SKM-1 (cell line): Measurements from ENCODE around the gene DNAI2.
"Not testable (repeated sequence)": the region's sequence is repeated elsewhere in the genome, so short reads cannot be mapped to it uniquely, and the experiment has no call there.

Experiments used
- DNase-seq: peaks from one replicate; lab custom pipeline; 2025; ENCODE audit not compliant: unreplicated experiment; lab: John Stamatoyannopoulos, UW

The DNAI2 gene

GRCh38 chr17:74274709-74275340 is 791 bp downstream of the DNAI2 start:
- DNase-seq, result peak; percentile 45

GRCh38 chr17:74276051-74276476 is 2.0 kb downstream of the DNAI2 start:
- DNase-seq, result no peak

- peak; percentile 8 for DNase-seq
These were observed 2.5 kb downstream of the DNAI2 start for GRCh38 chr17:74276541-74277009.

GRCh38 chr17:74277935-74278334 is 3.9 kb downstream of the DNAI2 start:
- no peak for DNase-seq

GRCh38 chr17:74279617-74280016 is 5.6 kb downstream of the DNAI2 start:
- DNase-seq, result not testable (repeated sequence)

GRCh38 chr17:74280093-74280513 is 6.1 kb downstream of the DNAI2 start:
- no peak for DNase-seq

- DNase-seq, result no peak
These were observed 7.8 kb downstream of the DNAI2 start for GRCh38 chr17:74281799-74282198.

GRCh38 chr17:74282274-74282586 is 8.2 kb downstream of the DNAI2 start:
- not testable (repeated sequence) for DNase-seq

GRCh38 chr17:74282587-74283370 is 8.7 kb downstream of the DNAI2 start:
- DNase-seq, result no peak

- DNase-seq, result no peak
These were observed 9.3 kb downstream of the DNAI2 start for GRCh38 chr17:74283371-74283673.

GRCh38 chr17:74287031-74287602 is 13.1 kb downstream of the DNAI2 start:
- no peak for DNase-seq

GRCh38 chr17:74288785-74289184 is 14.8 kb downstream of the DNAI2 start:
- no peak for DNase-seq

GRCh38 chr17:74289688-74290087 is 15.7 kb downstream of the DNAI2 start:
- no peak for DNase-seq

GRCh38 chr17:74290340-74290739 is 16.3 kb downstream of the DNAI2 start:
- no peak for DNase-seq

GRCh38 chr17:74292495-74292894 is 18.5 kb downstream of the DNAI2 start:
- DNase-seq, result no peak

- DNase-seq, result no peak
These were observed 21.9 kb downstream of the DNAI2 start for GRCh38 chr17:74295625-74296547.

- DNase-seq, result peak; percentile 31
These were observed 22.5 kb downstream of the DNAI2 start for GRCh38 chr17:74296548-74296936.

GRCh38 chr17:74297941-74298340 is 23.9 kb downstream of the DNAI2 start:
- no peak for DNase-seq

- DNase-seq, result no peak
These were observed 24.7 kb downstream of the DNAI2 start for GRCh38 chr17:74298778-74299177.

- DNase-seq, result no peak
These were observed 25.4 kb downstream of the DNAI2 start for GRCh38 chr17:74299226-74300009.

GRCh38 chr17:74303305-74303704 is 29.3 kb downstream of the DNAI2 start:
- DNase-seq, result no peak
